Measurements from ENCODE around the gene ASB14.

GRCh38 chr3:57274845-57275244, 17.6 kb downstream of the ASB14 start:
- TF ChIP-seq CTCF (IDR thresholded peaks at IDR 0.05) (no peak), POLR2A (IDR thresholded peaks at IDR 0.05) (no peak)
